Erythroblast (primary cell): ENCODE data around the gene TWIST2.

ENCODE experiments used
- GATA1 ChIP-seq: IDR thresholded peaks from 2 replicates; pipeline ENCODE4 v1.6.1; 2011; ENCODE audit warnings: low read depth, mild to moderate bottlenecking, control low read depth, low read length, moderate library complexity
- POLR2A ChIP-seq: IDR thresholded peaks from 2 replicates; pipeline ENCODE4 v1.6.1; 2011; ENCODE audit warnings: mild to moderate bottlenecking, low read length

DNA sequence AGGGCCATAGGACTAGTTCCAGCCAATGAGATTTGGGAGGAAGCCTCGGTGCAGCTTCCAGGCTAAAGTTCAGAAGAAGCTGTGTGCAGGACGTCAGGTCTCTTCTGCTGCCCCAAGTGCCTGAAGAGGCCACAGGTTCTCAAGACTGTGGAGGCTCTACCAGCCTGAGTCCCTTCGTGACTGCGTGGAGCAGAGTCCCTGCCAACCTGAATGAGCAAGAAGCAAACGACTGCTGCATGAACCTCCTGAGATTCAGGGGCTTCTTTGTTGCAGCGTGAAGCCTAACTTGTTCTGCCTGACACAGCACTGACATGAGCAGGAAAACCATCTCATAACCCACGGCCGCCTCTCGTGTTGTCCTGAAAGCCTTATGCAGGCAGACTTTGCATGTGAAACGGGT, 39.7 kb downstream of the TWIST2 start:
- TF ChIP-seq POLR2A, result no peak
- TF ChIP-seq GATA1, result no peak
